GM18867 (cell line): ENCODE measurements around the gene AMOTL2.

Experiments
- ATAC-seq: cut with Tn5 transposase; IDR thresholded peaks from one replicate; pipeline ENCODE4 v1.9.1; 2021; ENCODE audit warnings: mild to moderate bottlenecking, moderate library complexity; ENCODE audit not compliant: unreplicated experiment

AMOTL2 gene

GRCh38 chr3:134366928-134367811 is 7.1 kb downstream of the AMOTL2 start:
- no peak for ATAC-seq

- no peak for ATAC-seq
Observed at GRCh38 chr3:134366221-134366927, 7.9 kb downstream of the AMOTL2 start.

GRCh38 chr3:134365766-134366065 is 8.5 kb downstream of the AMOTL2 start:
- no peak for ATAC-seq

GRCh38 chr3:134364936-134365765 is 9.1 kb downstream of the AMOTL2 start:
- ATAC-seq, result no peak

GRCh38 chr3:134364061-134364935 is 9.9 kb downstream of the AMOTL2 start:
- ATAC-seq, result no peak

GRCh38 chr3:134363381-134363755 is 10.9 kb downstream of the AMOTL2 start:
- no peak for ATAC-seq

- no peak for ATAC-seq
Observed at GRCh38 chr3:134362670-134363380, 11.4 kb downstream of the AMOTL2 start.

GRCh38 chr3:134362221-134362620 is 12.0 kb downstream of the AMOTL2 start:
- ATAC-seq, result no peak

GRCh38 chr3:134361162-134361835 is 12.9 kb downstream of the AMOTL2 start:
- ATAC-seq, result no peak

- ATAC-seq, result no peak
Observed at GRCh38 chr3:134360046-134360445, 14.2 kb downstream of the AMOTL2 start.

GRCh38 chr3:134359121-134360010 is 14.9 kb downstream of the AMOTL2 start:
- no peak for ATAC-seq

- no peak for ATAC-seq
Observed at GRCh38 chr3:134357914-134358811, 16.1 kb downstream of the AMOTL2 start.

- ATAC-seq, result no peak
Observed at GRCh38 chr3:134357261-134357913, 16.9 kb downstream of the AMOTL2 start.

- no peak for ATAC-seq
Observed at GRCh38 chr3:134356411-134357040, 17.7 kb downstream of the AMOTL2 start.

GRCh38 chr3:134355416-134355815 is 18.8 kb downstream of the AMOTL2 start:
- no peak for ATAC-seq

- no peak for ATAC-seq
Observed at GRCh38 chr3:134354612-134355251, 19.5 kb downstream of the AMOTL2 start.
